Activated CD4-positive, alpha-beta T cell treated with anti-CD3 and anti-CD28 coated beads, Interleukin-2, amount 50 U/mL, for 16 hours (primary cell): Measurements from ENCODE around the gene MED13L.
A peak's percentile ranks its signal among the peaks of the same experiment; 100 is the strongest.

Experiments
- DNase-seq: peaks from one replicate; pipeline ENCODE4 v3.0.0-alpha.2; 2020

Gene MED13L

DNA sequence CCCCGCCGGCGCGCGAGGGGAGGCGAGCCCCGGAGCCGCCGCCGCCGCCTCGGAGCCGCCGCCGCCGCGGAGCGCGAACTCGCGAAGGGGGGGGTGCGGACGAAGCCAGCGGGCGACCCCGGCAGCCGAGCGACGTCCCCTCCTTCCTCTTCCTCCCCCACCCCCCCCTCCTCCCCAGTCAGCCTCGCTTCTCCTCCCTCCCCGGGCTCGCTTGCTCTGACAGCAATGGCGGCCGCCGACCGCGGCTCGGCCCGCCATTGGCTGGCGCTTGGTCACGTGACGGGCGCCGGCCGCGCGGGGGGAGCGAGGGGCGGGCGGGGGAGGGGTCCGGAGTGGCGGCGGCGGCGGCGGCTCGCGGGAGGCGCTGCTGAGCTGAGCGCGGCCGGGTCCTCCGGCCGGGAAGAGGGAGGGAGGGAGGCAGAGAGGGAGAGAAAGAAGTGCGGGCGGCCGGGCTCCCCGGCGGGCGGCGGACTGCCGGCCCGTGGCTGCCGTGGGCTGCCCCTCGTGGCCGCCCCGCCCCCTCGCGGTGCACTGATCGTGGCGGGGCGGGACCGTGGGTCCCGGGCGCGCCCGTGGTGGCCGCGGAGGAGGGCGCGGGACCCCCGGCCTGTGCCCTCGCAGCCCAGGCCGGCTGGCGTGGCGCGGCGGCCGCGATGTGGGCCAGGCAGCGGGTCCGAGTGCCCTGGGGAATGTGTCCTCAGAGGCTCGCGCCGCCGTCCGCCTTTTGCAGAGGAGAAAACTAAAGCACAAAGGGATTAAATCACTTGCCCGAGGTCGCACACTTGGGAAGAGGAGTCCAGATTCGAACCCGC is at the start of gene MED13L:
TSS of gene MED13L (minus strand) at position 227 of the 812 bp plus-strand sequence. CDS start 562 bp downstream, outside the sequence.
- DNase-seq: peak; percentile 88

DNA sequence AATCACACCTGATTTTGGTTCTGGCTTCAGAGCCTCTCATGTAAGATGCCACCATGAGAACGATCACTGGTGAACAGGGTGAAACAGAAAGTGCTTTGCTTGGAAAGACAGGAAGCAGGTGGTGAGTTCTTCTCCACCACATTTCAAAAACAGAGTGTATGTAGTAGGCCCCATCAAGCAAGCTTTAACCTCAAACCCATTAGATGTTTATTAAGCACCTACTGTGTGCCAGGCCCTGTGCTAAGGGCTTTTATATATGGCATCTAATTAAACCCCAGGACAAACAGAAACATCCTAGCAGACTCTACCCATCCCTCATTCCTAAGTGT is 47.8 kb upstream of the MED13L start:
- peak; percentile 66 for DNase-seq

DNA sequence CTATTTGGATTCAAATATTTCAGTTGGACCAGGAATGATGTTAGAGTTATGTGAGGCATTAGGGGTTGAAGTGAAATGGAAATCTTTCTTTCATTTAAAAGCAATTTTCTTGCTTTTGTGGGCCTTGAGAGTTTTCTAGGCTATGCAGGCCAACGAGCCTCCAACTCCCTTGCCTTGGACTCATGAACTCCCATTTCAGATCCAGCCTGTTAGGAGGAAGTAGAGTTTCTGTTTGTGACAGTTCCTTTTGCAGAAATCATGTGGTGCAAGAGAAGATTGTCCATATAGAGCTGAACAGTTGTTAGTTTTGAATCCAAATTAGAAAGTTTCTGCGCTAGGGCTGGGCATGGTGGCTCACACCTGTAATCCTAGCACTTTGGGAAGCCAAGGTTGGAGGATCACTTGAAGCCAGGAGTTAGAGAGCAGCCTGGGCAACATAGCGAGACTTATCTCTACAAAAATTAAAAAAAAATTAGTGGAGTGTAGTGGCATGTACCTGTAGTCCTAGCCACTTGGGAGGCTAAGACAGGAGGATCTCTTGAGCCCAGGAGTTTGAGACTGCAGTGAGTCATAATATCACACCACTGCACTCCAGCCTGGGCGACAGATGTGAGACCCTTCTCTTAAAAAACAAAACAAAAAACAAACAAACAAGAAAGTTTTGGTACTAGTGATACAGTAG is 47.3 kb upstream of the MED13L start:
- DNase-seq: no peak

DNA sequence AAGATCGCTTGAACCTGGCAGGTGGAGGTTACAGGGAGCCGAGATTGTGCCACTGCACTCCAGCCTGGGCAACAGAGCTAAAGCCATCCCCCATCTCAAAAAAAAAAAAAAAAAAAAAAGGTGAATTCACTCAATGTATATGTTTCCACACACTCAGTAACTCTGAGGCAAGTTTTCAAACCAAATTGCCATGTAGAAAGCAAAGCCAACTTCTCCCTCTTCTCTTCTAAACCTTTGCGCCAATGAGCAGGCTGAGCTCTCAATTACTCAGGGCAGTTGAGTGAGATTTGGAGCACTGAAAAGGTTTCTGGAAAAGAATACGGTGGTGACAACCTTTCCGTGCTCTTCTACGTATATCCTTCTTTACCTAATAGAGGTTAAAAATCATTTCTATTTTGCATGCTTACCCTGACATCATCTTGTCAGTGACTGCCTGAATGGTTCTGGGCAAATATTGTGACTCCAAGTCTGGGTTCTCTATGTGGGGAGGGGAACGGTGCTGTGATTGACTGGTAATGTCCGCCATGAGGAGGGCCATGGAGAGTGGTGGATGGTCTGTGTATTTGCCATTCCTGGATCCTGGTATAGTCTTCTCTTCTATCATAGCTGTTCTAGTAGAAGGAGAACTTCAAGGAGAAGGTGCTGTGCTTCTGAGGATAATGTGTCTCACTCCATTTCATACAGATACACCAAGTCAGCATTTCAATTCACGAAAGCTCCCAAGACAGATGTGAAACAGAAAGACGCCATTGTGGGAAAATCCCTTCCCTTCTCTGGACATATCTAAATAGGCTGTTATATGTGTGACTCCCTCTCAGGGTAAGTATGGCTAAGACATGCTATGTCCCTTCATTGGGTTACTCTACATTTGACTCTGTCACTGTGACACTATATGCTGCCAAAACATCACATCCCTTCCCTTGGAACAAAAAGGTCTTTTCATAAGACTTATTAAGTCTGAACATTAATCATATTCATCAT is 46.2 kb upstream of the MED13L start:
- DNase-seq: peak; percentile 37

- DNase-seq: no peak
These were observed 44.4 kb upstream of the MED13L start for GRCh38 chr12:116321913-116322312.

DNA sequence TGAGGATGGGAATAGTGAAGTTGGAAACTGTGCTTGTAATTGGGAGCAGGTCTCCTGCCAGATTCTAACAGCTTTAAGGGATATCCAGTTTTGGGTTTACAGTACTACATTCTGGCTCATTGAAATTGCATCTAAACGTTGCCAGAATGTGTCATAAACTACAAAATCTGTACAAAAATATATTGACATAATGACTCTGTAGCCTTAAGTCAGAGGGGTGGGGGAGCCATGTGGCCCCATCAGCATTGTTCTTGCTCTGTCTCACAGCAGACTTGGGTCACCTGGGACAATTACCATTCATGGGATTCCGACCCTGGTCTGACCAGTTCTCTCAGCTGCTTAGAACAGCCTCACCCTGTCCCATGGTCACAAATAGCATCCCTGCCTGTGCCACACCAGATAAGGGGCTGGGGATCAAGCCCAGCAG is 43.3 kb upstream of the MED13L start:
- no peak for DNase-seq

- peak; percentile 73 for DNase-seq
These were observed 42.6 kb upstream of the MED13L start for GRCh38 chr12:116319898-116320621.

DNA sequence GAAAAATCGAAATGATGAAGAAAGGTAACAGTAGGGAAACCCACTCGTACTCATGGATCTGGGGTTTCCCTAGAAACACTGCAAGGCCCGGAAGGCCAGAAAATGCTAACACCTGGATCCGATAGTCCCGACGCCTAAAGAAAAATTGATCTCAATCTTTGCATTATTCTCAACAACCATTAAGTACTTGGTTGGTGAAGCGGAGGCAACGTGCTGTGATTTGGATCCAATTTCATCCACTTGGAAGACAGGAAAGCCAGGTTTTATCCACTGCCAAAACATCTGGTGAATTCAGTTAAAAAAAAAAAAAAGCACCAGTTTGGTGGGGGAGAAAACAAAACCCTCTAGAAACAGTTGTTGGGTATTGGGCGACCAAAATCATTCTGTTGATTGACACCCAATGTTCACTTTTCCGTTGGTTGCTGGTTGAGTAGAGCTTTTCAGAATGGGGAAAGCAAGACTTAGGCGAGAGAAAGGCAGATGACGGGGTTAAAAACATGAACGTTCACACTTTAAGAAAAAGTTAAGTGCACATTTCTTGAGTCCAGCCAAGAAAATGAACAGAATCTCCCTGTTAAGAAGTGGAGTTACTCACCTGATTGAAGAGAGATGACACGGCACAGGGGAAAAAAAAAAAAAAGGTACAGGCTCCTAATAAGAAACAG is 41.9 kb upstream of the MED13L start:
- DNase-seq: no peak

GRCh38 chr12:116318576-116319232 is 41.2 kb upstream of the MED13L start:
- DNase-seq: no peak

DNA sequence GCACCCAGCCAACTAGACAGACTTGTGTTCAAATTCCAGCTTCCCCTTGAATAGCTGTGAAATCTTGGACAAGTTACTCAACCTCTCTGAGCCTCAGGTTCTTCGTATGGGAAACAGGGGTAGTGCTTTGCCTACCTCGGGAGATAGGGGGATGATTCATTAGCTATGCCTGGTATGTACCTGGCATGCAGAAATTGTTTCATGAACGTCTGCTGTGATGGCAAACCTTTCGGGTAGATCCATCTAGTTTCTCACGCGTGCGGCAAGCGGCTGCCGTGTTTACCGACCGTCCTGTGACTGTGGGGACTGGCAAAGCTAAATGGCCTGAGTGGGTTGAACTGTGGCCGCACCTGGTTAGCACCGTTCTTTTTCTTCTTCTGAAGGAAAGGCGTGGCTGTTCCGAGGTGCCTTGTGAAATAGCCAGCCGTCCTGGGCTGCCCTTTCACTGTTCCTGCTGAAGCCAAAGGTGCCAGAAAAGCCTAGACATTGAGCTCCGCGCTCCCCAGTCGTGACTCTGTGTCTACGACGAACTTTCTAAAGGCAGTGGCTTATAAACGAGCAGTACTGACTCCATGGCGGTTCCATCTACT is 40.6 kb upstream of the MED13L start:
- DNase-seq: no peak

- DNase-seq: no peak
These were observed 39.6 kb upstream of the MED13L start for GRCh38 chr12:116317139-116317538.

DNA sequence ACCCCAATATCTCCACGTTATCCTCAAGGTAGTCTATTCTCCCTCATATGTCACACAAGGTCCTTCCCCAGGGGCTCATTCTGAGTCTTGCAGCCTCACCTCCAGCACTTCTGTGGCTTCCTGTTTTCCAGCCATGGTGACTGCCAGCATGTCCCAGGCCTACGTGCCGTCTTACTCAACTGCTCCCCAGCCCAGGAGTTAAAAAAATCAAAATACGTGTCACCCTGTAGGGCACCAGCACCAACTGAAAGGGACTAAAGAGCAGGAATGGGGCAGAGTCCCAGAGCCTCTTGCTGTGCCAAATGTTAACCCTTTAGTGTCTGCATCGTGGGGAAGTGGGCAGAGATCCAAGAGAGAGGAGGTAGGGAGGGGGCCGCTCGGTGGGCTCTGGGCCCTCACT is 37.0 kb upstream of the MED13L start:
- DNase-seq: no peak

- DNase-seq: no peak
These were observed 35.9 kb upstream of the MED13L start for GRCh38 chr12:116313194-116313927.

- no peak for DNase-seq
These were observed 32.6 kb upstream of the MED13L start for GRCh38 chr12:116310082-116310481.

DNA sequence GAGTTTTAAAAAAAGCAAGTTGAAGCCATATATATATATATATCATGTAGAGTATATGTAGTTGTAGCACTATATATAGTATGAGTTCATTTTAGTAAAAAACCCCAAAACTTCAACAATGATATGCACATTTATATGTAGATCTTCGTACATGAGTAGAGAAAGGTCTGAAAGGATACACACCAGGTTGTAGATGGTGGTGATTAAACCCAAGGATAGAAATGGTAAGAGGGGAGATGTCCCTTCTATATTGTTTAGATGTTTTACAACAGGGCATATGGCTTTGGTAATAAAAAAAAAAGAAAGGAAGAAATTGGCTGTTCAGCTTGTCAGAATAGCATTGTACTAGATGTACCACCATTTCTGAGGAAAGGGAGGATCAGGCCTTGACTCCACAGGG is 31.9 kb upstream of the MED13L start:
- DNase-seq: no peak

DNA sequence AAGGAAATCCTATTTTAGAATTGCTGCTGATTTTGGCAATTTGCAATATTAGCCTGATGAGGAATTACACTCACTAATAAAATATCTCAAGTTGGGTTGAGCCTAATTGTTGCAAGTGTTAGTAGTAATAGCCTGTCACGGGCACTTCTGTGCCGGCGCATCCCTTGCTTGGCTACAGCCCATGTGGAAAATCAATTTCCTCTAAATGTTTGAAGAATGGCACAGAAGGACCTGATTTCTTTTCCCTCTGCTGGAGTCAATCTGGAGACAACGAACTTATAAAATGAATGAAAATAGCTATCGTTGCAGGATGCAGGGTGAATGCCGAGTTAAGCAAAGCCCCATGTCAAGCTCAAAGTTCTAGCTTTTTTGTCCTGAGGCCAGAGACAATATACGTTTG is 31.2 kb upstream of the MED13L start:
- DNase-seq: no peak

GRCh38 chr12:116306968-116307367 is 29.5 kb upstream of the MED13L start:
- no peak for DNase-seq

DNA sequence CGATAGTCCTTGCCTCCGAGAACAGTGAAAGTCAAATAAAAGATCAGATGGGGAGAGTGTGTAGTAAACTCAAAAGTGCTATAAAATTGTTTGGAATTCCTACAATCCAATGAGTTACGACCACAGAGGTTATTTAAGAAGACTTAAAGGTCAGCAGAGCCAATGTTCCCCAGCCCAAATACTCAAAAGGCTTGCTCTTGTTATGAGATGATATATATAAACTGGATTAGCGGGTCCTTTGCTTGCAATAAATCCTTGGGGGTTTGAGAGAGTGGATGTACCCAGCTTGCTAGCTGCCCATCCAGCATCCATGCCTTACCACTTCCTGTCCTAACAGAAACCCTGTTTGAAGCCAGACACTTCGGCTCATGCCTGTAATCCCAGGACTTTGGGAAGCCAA is 29.0 kb upstream of the MED13L start:
- DNase-seq: no peak

GRCh38 chr12:116304621-116305020 is 27.1 kb upstream of the MED13L start:
- no peak for DNase-seq

DNA sequence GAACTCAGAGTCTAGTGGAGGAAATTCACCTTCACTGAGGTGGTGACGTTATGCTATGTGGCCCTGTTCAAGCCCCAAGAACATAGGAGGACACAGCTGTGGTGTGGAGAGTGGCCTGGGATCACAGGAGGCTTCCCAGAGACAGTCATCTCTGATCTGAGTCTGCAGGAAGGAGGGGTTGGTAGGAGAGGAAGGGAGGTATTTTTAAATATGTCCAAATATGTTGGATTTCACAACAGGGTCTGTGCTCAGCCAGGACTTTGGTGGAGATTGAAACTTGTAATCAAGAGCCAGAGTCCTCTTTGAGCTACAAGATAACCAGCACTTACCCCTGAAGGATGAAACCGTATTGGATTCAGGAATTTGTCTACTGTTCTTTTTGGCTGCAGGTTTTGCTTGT is 26.4 kb upstream of the MED13L start:
- no peak for DNase-seq
